Progenitor cell of endocrine pancreas (in vitro differentiated cells): ENCODE measurements around the gene CYFIP2. TPM values are rescaled to one million over a fixed set of nuclear protein-coding genes. Genes with fewer than 3 reads are reported as not detected.

Experiments used
- DNase-seq: peaks from one replicate; pipeline ENCODE4 v3.0.0; 2021; ENCODE audit warnings: low spot score; ENCODE audit not compliant: unreplicated experiment
- H3K27ac Mint-ChIP-seq: 2 replicates; pipeline ENCODE4 v1.8.0; 2021; ENCODE audit warnings: mild to moderate bottlenecking, moderate library complexity, mixed read lengths
- H3K27me3 Mint-ChIP-seq: 2 replicates; pipeline ENCODE4 v1.8.0; 2021; ENCODE audit warnings: mixed read lengths
- H3K36me3 Mint-ChIP-seq: 2 replicates; pipeline ENCODE4 v1.8.0; 2022; ENCODE audit warnings: mixed read lengths; ENCODE audit not compliant: insufficient read depth
- H3K4me1 Mint-ChIP-seq: 2 replicates; pipeline ENCODE4 v1.8.0; 2021; ENCODE audit warnings: low read depth, mixed read lengths
- H3K4me3 Mint-ChIP-seq: 2 replicates; pipeline ENCODE4 v1.8.0; 2021; ENCODE audit warnings: low read depth, mild to moderate bottlenecking, moderate library complexity, mixed read lengths
- H3K9me3 Mint-ChIP-seq: 2 replicates; pipeline ENCODE4 v1.8.0; 2021; ENCODE audit warnings: low read depth, mixed read lengths
- CTCF ChIP-seq: fragments of 200-600 bp; sonication (generic); IDR thresholded peaks from one replicate; pipeline ENCODE4 v1.5.0; 2021; ENCODE audit warnings: antibody characterized with exemption, mild to moderate bottlenecking; ENCODE audit not compliant: unreplicated experiment
- total RNA-seq: library from RNA; stranded (reverse); gene quantifications from 2 replicates; pipeline ENCODE4 v1.2.1, GENCODE V29; 2021

CYFIP2 gene
- total RNA-seq, 1 donor from 2014 or later: 85.1 TPM

GRCh38 chr5:157387683-157388093, 121.8 kb downstream of the CYFIP2 start:
- Mint-ChIP-seq H3K36me3 (peaks cover 16% of the 10 kb centered on the region), H3K4me1 (peaks cover 10% of the 10 kb centered on the region), H3K27me3 (no peaks in the 10 kb centered on the region), H3K4me3 (no peak overlapping the region), H3K9me3 (no peaks in the 10 kb centered on the region), H3K27ac (peak overlapping the region; percentile 37)
- no peak for TF ChIP-seq CTCF
- no peak for DNase-seq

GRCh38 chr5:157388111-157388710, 122.3 kb downstream of the CYFIP2 start:
- Mint-ChIP-seq H3K4me1 (peaks cover 10% of the 10 kb centered on the region), H3K4me3 (no peak overlapping the region), H3K27ac (peak overlapping the region; percentile 4), H3K36me3 (peaks cover 19% of the 10 kb centered on the region), H3K27me3 (no peaks in the 10 kb centered on the region), H3K9me3 (no peaks in the 10 kb centered on the region)
- TF ChIP-seq CTCF: no peak
- no peak for DNase-seq

GRCh38 chr5:157389103-157389502, 123.2 kb downstream of the CYFIP2 start:
- Mint-ChIP-seq H3K4me1 (peaks cover 10% of the 10 kb centered on the region), H3K27ac (no peak overlapping the region), H3K4me3 (no peak overlapping the region), H3K36me3 (peaks cover 21% of the 10 kb centered on the region), H3K9me3 (no peaks in the 10 kb centered on the region), H3K27me3 (no peaks in the 10 kb centered on the region)
- TF ChIP-seq CTCF: no peak
- DNase-seq: no peak

- Mint-ChIP-seq H3K36me3 (peaks cover 22% of the 10 kb centered on the region), H3K4me1 (peaks cover 10% of the 10 kb centered on the region), H3K27me3 (no peaks in the 10 kb centered on the region), H3K4me3 (no peak overlapping the region), H3K27ac (no peak overlapping the region), H3K9me3 (no peaks in the 10 kb centered on the region)
- no peak for TF ChIP-seq CTCF
- no peak for DNase-seq
Observed at GRCh38 chr5:157390133-157390532, 124.2 kb downstream of the CYFIP2 start.

- DNase-seq: no peak
- Mint-ChIP-seq H3K4me3 (no peak overlapping the region), H3K9me3 (no peaks in the 10 kb centered on the region), H3K27ac (peak overlapping the region; percentile 13), H3K27me3 (no peaks in the 10 kb centered on the region), H3K36me3 (peaks cover 21% of the 10 kb centered on the region), H3K4me1 (peaks cover 10% of the 10 kb centered on the region)
- TF ChIP-seq CTCF: no peak
Observed at GRCh38 chr5:157390551-157391297, 124.8 kb downstream of the CYFIP2 start.
